A172 (cell line): ENCODE data around the gene LTB. TPM values are rescaled to one million over a fixed set of nuclear protein-coding genes. Genes with fewer than 3 reads are reported as not detected.
"Not testable (repeated sequence)": the region's sequence is repeated elsewhere in the genome, so short reads cannot be mapped to it uniquely, and the experiment has no call there.

Source experiments
- DNase-seq: peaks from one replicate; pipeline ENCODE4 v3.0.0-alpha.2; 2015; ENCODE audit warnings: low spot score
- total RNA-seq: library from RNA; depleted of rRNA; stranded (reverse); fragments of >200 nt; shearing (Covaris generic); gene quantifications from 2 replicates; pipeline ENCODE4 v1.2.3, GENCODE V29; 2014

LTB gene
- total RNA-seq, 1 experiment from 2014 or later, result not detected

- DNase-seq, result no peak
Measured at GRCh38 chr6:31609519-31610406, 27.5 kb upstream of the LTB start.

- no peak for DNase-seq
Measured at GRCh38 chr6:31607317-31607716, 25.1 kb upstream of the LTB start.

- no peak for DNase-seq
Measured at GRCh38 chr6:31597006-31597405, 14.8 kb upstream of the LTB start.

DNA sequence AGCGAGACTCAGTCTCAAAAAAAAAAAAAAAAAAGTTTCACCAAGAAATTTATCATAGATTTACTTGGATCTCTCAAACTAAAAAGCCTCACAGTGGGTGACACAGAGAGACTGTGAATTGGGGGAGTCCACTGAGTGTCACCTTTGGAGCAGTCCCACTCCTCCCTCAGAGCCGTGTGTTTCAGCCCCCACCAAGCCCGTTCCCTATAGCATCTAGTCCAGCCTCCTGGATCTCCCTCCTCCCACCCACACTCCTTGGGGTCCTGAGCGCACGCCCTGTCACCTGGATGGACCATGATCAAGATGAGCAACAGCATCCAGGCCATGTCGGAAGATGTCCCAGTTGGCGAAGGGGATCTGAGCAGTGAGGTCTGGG is 10.2 kb upstream of the LTB start:
- DNase-seq, result no peak

DNA sequence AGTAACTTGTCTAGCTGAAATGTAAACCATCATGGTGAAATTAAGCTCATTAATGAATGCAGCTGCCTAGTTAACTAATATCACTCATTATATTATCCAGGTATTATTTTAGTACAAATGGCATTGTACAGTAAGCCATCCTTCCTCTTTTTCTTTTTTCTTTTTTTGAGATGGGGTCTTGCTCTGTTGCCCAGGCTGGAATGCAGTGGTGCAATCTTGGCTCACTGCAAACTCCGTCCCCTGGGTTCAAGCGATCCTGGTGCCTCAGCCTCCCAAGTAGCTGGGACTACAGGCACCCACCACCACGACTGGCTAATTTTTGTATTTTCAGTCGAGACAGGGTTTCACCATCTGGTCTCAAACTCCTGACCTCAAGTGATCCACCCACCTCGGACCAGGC is 8.5 kb upstream of the LTB start:
- not testable (repeated sequence) for DNase-seq

DNA sequence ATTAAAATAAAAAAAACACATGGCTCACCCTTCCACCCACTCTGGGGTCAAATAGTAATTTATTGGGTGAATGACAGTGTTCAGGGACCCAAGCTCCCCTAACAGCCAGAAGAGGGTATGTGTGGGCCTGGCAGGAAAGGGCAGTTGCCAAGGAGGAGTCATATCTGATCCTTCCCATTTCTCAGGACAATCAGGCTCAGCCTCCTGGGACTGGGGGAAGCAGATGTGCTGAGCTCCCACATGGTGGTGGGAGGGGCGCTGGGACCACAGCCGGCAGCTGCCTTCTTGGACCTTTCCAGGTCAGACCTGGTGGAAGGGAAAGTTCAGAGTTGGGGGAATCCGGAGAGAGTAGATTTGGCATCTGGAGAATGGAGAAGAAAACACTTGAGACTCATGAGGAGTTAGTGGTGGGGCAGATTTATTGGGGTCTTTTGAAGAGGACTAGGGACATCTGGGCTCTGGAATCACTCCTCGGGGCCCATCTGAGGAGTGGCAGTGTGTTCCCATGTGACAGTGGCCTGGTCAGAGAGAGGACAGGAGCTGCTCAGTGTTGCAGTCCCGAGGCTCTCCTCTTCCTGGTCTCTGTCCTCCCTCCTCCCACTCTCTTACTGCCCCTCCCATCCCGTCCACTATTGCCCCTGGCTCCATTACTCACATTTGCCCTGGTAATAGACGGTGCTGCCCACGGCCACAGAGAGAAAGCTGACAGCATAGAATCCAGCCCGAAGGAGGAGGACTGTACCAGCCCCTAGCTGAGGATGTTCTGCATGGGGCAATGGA is 6.8 kb upstream of the LTB start:
- DNase-seq, result no peak

GRCh38 chr6:31587791-31588777 is 5.9 kb upstream of the LTB start:
- no peak for DNase-seq

DNA sequence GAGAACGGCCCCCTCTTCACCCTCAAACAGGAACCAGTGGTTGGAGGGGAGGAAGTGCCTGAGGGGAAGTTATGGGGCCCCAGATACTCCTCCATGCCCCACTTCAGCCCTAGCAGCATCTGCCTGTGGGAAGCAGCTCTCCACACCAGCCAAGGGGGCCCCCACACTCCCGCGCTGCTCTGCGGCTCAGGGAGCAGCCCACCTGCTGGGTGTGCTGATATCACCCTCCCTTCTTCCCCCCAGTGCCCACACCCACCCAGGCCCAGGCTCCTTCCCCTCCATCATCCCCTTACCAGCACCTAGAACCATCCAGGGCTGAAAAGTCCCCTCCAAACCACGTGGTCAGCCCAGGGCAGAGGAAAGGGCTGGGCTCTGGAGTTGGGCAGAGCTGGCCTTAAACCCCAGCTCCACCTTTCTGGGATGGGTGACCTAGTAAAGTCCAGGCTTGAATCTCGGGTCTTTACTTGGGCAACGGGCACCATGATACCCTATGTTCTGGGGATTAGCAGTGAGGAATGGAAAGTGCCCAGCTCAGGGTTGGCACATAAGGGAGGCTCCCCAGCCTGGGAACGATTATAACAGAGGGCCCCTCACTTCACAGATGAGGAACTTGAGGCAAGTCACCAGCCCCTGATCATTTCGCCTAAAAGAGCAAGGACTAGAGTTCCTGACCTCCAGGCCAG is 4.5 kb upstream of the LTB start:
- no peak for DNase-seq

GRCh38 chr6:31586008-31586407 is 3.8 kb upstream of the LTB start, which contains the start of gene LST1:
TSS of gene LST1 (plus strand) at chr6:31586277. CDS start at chr6:31587300, 1,023 bp downstream.
- no peak for DNase-seq

GRCh38 chr6:31585491-31585890 is 3.3 kb upstream of the LTB start:
- peak; percentile 7 for DNase-seq

- no peak for DNase-seq
Measured at GRCh38 chr6:31581434-31582229, 592 bp downstream of the LTB start.

- DNase-seq, result peak; percentile 48
Measured at GRCh38 chr6:31580807-31581433, 1.3 kb downstream of the LTB start.

- no peak for DNase-seq
Measured at GRCh38 chr6:31580438-31580740, 1.8 kb downstream of the LTB start.

- DNase-seq, result no peak
Measured at GRCh38 chr6:31579546-31580437, 2.4 kb downstream of the LTB start.

- no peak for DNase-seq
Measured at GRCh38 chr6:31579119-31579505, 3.1 kb downstream of the LTB start.

GRCh38 chr6:31578184-31579118 is 3.8 kb downstream of the LTB start:
- peak; percentile 11 for DNase-seq

- DNase-seq, result no peak
Measured at GRCh38 chr6:31577579-31577966, 4.7 kb downstream of the LTB start.
